GM12864 (cell line): ENCODE results near the gene SSU72.
A peak's percentile ranks its signal among the peaks of the same experiment; 100 is the strongest.
"Not testable (repeated sequence)": the region's sequence is repeated elsewhere in the genome, so short reads cannot be mapped to it uniquely, and the experiment has no call there.

ENCODE experiments used
- DNase-seq: peaks from one replicate; pipeline ENCODE4 v3.0.0-alpha.2; 2011; ENCODE audit warnings: low read depth
- H3K4me3 ChIP-seq: 2 replicates; pipeline ENCODE4 v1.5.1; 2011; ENCODE audit warnings: mild to moderate bottlenecking, low read depth, low read length, control low read depth
- TF ChIP-seq, protein P1 (sequence below): IDR thresholded peaks from 2 replicates; pipeline ENCODE4 v1.5.1; 2011; ENCODE audit warnings: low read depth, mild to moderate bottlenecking, moderate library complexity, low read length, control low read depth, inconsistent platforms; ENCODE audit errors: missing control alignments

SSU72 gene

DNA sequence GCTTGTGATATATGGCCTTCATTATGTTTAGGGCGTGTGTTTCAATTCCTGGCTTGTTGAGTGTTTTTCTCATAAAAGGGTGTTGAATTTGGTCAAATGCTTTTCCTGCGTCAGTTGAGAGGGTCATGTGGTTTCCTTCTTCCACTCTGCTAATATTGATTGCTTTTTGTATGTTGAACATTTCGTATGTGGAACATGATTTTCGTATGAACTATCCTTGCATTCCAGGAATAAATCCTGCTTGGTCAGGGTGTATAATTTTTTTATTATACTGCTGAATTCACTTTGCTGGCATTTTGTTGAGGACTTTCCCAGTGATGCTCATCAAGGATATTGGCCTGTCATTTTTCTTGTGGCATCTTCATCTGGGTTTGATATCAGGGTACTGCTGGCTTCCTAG, 67.4 kb downstream of the SSU72 start:
- H3K4me3 ChIP-seq: no peak overlapping the region
- DNase-seq: no peak

DNA sequence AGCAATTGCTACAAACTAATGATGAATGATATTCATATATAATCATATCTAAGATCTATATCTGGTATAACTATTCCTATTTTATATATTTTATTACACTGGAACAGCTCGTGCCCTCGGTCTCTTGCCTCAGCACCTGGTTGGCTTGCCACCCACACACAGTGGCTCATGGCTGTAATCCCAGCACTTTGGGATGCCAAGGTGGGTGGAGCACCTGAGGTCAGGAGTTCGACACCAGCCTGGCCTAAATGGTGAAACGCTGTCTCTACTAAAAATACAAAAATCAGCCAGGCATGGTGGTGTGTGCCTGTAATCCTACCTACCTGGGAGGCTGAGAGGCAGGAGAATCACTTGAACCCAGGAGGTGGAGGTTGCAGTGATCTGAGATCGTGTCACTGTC, 68.9 kb downstream of the SSU72 start:
- not testable (repeated sequence) for DNase-seq, H3K4me3 ChIP-seq

More for the DNA sequence above, 67.4 kb downstream of the SSU72 start:
- TF ChIP-seq, protein P1, sequence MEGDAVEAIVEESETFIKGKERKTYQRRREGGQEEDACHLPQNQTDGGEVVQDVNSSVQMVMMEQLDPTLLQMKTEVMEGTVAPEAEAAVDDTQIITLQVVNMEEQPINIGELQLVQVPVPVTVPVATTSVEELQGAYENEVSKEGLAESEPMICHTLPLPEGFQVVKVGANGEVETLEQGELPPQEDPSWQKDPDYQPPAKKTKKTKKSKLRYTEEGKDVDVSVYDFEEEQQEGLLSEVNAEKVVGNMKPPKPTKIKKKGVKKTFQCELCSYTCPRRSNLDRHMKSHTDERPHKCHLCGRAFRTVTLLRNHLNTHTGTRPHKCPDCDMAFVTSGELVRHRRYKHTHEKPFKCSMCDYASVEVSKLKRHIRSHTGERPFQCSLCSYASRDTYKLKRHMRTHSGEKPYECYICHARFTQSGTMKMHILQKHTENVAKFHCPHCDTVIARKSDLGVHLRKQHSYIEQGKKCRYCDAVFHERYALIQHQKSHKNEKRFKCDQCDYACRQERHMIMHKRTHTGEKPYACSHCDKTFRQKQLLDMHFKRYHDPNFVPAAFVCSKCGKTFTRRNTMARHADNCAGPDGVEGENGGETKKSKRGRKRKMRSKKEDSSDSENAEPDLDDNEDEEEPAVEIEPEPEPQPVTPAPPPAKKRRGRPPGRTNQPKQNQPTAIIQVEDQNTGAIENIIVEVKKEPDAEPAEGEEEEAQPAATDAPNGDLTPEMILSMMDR: no peak

DNA sequence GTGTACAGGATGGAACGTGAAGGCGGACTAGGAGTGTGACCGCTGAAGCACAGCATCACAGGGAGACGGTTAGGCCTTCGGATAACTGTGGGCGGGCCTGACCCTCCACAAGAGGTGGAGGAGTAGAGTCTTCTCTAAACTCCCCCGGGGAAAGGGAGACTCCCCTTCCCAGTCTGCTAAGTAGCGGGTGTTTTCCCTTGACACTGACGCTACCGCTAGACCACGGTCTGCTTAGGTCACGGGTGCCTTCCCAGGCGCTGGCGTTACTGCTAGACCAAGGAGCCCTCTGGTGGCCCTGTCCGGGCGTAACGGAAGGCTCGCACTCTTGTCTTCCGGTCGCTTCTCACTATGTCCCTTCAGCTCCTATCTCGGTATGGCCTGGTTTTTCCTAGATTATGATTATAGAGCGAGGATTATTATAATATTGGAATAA, 69.3 kb downstream of the SSU72 start:
- not testable (repeated sequence) for DNase-seq, H3K4me3 ChIP-seq
- TF ChIP-seq, protein P1: peak; percentile 34

DNA sequence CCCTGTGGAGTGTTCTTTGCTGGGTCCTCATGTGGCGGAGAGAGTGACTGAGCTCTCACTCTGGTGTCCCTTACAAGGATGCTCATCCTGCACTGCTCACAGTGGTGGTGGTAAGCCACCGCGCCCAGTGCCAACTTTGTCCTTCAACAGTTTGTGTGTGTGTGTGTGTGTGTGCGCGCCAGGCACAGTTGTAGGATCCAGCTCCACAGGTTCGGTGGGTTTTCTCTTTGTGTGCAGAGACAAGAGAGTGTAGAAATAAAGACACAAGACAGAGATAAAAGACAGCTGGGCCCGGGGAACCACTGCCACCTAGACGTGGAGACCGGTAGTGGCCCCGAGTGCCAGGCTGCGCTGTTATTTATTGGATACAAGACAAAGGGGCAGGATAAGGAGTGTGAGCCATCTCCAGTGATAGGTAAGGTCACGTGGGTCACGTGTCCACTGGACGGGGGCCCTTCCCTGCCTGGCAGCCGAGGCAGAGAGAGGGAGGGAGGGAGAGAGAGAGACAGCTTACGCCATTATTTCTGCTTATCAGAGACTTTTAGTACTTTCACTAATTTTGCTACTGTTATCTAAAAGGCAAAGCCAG, 69.8 kb downstream of the SSU72 start:
- not testable (repeated sequence) for DNase-seq, H3K4me3 ChIP-seq
- TF ChIP-seq, protein P1: peak; percentile 63

DNA sequence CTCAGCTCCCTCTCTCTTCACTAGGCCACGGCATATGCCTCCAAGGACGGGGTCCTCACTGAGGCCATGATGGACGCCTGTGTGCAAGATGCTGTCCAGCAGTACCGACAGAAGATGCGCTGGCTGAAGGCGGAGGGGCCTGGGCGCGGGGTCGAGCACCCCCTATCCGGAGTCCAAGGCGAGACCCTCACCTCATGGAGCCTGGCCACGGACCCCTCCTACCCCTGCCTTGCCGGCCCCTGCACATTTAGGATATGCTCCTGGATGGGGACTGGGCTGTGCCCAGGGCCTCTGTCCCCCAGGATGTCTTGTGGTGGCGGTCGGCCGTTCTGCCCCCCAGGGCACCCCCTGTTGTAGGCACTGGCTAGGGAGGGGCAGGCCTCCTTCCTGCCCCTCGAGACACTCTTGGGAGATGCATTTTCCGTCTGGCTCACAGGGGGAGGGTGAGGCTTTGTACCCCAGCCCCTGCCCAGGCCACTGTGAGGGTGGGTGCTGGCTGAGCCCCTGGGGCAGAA, 79.1 kb downstream of the SSU72 start:
- not testable (repeated sequence) for H3K4me3 ChIP-seq, DNase-seq

DNA sequence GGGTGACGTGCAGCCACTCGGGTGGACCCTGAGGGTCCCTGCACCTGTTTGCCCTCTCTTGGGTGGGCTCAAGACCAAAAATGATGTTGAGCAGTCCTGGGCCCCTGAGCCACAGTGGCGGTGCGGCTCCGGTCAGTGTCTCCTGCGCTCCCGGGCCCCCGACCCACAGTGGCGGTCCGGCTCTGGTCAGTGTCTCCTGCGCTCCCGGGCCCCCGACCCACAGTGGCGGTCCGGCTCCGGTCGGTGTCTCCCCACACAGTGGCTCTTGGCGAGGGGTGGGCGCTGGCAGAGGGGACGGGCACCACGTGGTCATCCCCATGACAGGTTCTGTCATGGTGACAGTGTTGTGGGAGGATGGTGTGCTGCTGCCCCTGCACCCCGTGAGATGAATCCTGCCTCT, 80.4 kb downstream of the SSU72 start:
- H3K4me3 ChIP-seq, DNase-seq: not testable (repeated sequence)
